Neuronal stem cell (in vitro differentiated cells): ENCODE measurements around the gene HDAC4.

Experiments used
- DNase-seq: peaks from one replicate; pipeline ENCODE4 v3.0.0-alpha.2; 2013; ENCODE audit warnings: low spot score
- H2AFZ ChIP-seq: one replicate; pipeline ENCODE4 v1.6.1; 2013; ENCODE audit warnings: mild to moderate bottlenecking, low read length, inconsistent platforms
- H2AK5ac ChIP-seq: 2 replicates; pipeline ENCODE4 v1.6.1; 2013; ENCODE audit warnings: low read depth, mild to moderate bottlenecking, inconsistent platforms, low read length, moderate library complexity, mixed read lengths
- H2BK120ac ChIP-seq: 2 replicates; pipeline ENCODE4 v1.6.1; 2013; ENCODE audit warnings: low read depth, mild to moderate bottlenecking, inconsistent platforms, low read length, moderate library complexity, mixed read lengths
- H2BK12ac ChIP-seq: one replicate; pipeline ENCODE4 v1.6.1; 2013; ENCODE audit warnings: low read length, inconsistent platforms
- H2BK15ac ChIP-seq: 2 replicates; pipeline ENCODE4 v1.6.1; 2013; ENCODE audit warnings: mild to moderate bottlenecking, low read length, inconsistent platforms, mixed read lengths
- H2BK5ac ChIP-seq: one replicate; pipeline ENCODE4 v1.6.1; 2013; ENCODE audit warnings: inconsistent platforms, mild to moderate bottlenecking, low read length, moderate library complexity
- H3K14ac ChIP-seq: one replicate; pipeline ENCODE4 v1.6.1; 2013; ENCODE audit warnings: low read length, inconsistent platforms
- H3K18ac ChIP-seq: 2 replicates; pipeline ENCODE4 v1.6.1; 2013; ENCODE audit warnings: low read length, inconsistent platforms
- H3K23ac ChIP-seq: 2 replicates; pipeline ENCODE4 v1.6.1; 2013; ENCODE audit warnings: low read depth, mild to moderate bottlenecking, mixed read lengths, low read length, inconsistent platforms; ENCODE audit not compliant: poor library complexity
- H3K27ac ChIP-seq: replicated peaks from 3 replicates; pipeline ENCODE4 v1.5.1; 2013; ENCODE audit warnings: low read length, inconsistent platforms
- H3K27me3 ChIP-seq, 3 experiments: 2 replicates each; pipeline ENCODE4 v1.6.1; 2013; ENCODE audit warnings: low read length in 3 of 3, mild to moderate bottlenecking in 2 of 3, inconsistent platforms in 1 of 3, low read depth in 1 of 3, mixed read lengths in 1 of 3, moderate library complexity in 1 of 3; ENCODE audit not compliant: control insufficient read depth in 3 of 3, insufficient read depth in 3 of 3
- H3K36me3 ChIP-seq, 2 donors: replicated peaks in 1 of 2; 2 replicates each; pipeline ENCODE4 v1.6.1; 2013; ENCODE audit warnings: low read length in 2 of 2; ENCODE audit not compliant: control insufficient read depth in 2 of 2, insufficient read depth in 2 of 2
- H3K4ac ChIP-seq: 2 replicates; pipeline ENCODE4 v1.6.1; 2013; ENCODE audit warnings: inconsistent platforms, mild to moderate bottlenecking, low read length, moderate library complexity
- H3K4me1 ChIP-seq, 2 donors: 1 replicate in 1 of 2; 2 replicates in 1 of 2; pipeline ENCODE4 v1.6.1; 2013; ENCODE audit warnings: low read length in 2 of 2, low read depth in 1 of 2; ENCODE audit not compliant: control insufficient read depth in 2 of 2, insufficient read depth in 1 of 2
- H3K4me2 ChIP-seq: one replicate; pipeline ENCODE4 v1.6.1; 2013; ENCODE audit warnings: mild to moderate bottlenecking, low read length, inconsistent platforms; ENCODE audit not compliant: insufficient read depth, poor library complexity, severe bottlenecking
- H3K4me3 ChIP-seq, 2 donors: 2 replicates each; pipeline ENCODE4 v1.5.1; 2013; ENCODE audit warnings: low read length in 2 of 2, mild to moderate bottlenecking in 2 of 2, inconsistent platforms in 1 of 2, moderate library complexity in 1 of 2
- H3K79me1 ChIP-seq: one replicate; pipeline ENCODE4 v1.6.1; 2013; ENCODE audit warnings: low read depth, mild to moderate bottlenecking, inconsistent platforms, low read length, moderate library complexity
- H3K9ac ChIP-seq: one replicate; pipeline ENCODE4 v1.6.1; 2013; ENCODE audit warnings: mild to moderate bottlenecking, low read depth, low read length, inconsistent platforms; ENCODE audit not compliant: poor library complexity
- H3K9me3 ChIP-seq, 2 donors: replicated peaks in 1 of 2; 2 replicates each; pipeline versions ENCODE3 to v1.6.1; 2013; ENCODE audit warnings: low read length in 2 of 2, mild to moderate bottlenecking in 2 of 2, inconsistent platforms in 1 of 2, low read depth in 1 of 2, mixed read lengths in 1 of 2, moderate library complexity in 1 of 2; ENCODE audit not compliant: control insufficient read depth in 2 of 2, insufficient read depth in 1 of 2
- H4K8ac ChIP-seq: one replicate; pipeline ENCODE4 v1.6.1; 2013; ENCODE audit warnings: low read depth, mild to moderate bottlenecking, inconsistent platforms, low read length, moderate library complexity
- H4K91ac ChIP-seq: one replicate; pipeline ENCODE4 v1.6.1; 2013; ENCODE audit warnings: low read length, low read depth, mild to moderate bottlenecking, inconsistent platforms; ENCODE audit not compliant: poor library complexity
- WGBS, 2 donors: extraction: QIAGEN DNeasy Blood & Tissue Kit; methylation state at CpG; one replicate each; pipeline ENCODE4 v1.1.7; 2013; ENCODE audit warnings: missing lambda C conversion rate in 2 of 2, mixed read lengths in 1 of 2; ENCODE audit not compliant: insufficient read length in 2 of 2, insufficient replicate concordance in 1 of 2; ENCODE audit errors: extremely low coverage in 2 of 2; 5-methylcytosine and 5-hydroxymethylcytosine counted together

The HDAC4 gene

GRCh38 chr2:239214725-239215124 lies 186.1 kb downstream of the HDAC4 start:
- H3K18ac ChIP-seq = no peak overlapping the region
- H2BK15ac ChIP-seq = no peak overlapping the region
- H4K8ac ChIP-seq = no peak overlapping the region
- no peak overlapping the region for H3K4me2 ChIP-seq
- DNase-seq = no peak
- no peaks in the 10 kb centered on the region for H3K27me3 ChIP-seq
- H2AK5ac ChIP-seq = no peak overlapping the region
- no peaks in the 10 kb centered on the region for H3K9me3 ChIP-seq
- H3K4me3 ChIP-seq = no peak overlapping the region
- H3K14ac ChIP-seq = no peak overlapping the region
- no peak overlapping the region for H3K4ac ChIP-seq
- no peak overlapping the region for H2BK12ac ChIP-seq
- H3K4me1 ChIP-seq = peaks cover 30 to 32% of the 10 kb centered on the region in 2 donors
- H2AFZ ChIP-seq = no peak overlapping the region
- H2BK5ac ChIP-seq = no peak overlapping the region
- H3K36me3 ChIP-seq = no peaks in the 10 kb centered on the region
- H4K91ac ChIP-seq = no peak overlapping the region
- H3K79me1 ChIP-seq = peaks cover 5% of the 10 kb centered on the region
- H3K23ac ChIP-seq = no peak overlapping the region
- no CpG with 5 or more reads among the region's 9 CpGs for WGBS, 2 donors
- no peak overlapping the region for H2BK120ac ChIP-seq
- H3K27ac ChIP-seq = no peak overlapping the region
- H3K9ac ChIP-seq = no peak overlapping the region

GRCh38 chr2:239213643-239214101 lies 187.1 kb downstream of the HDAC4 start:
- Histone ChIP-seq H4K91ac (no peak overlapping the region), H3K79me1 (peaks cover 7% of the 10 kb centered on the region), H3K18ac (peak overlapping the region; percentile 48), H3K36me3 (no peaks in the 10 kb centered on the region), H3K14ac (no peak overlapping the region), H2BK5ac (no peak overlapping the region), H2BK120ac (no peak overlapping the region), H3K23ac (no peak overlapping the region), H2AK5ac (no peak overlapping the region), H3K27me3 (no peaks in the 10 kb centered on the region), H3K9ac (no peak overlapping the region), H3K4ac (no peak overlapping the region), H3K4me1 (peaks cover 35 to 36% of the 10 kb centered on the region in 2 donors), H2BK12ac (no peak overlapping the region), H3K27ac (no peak overlapping the region), H4K8ac (peak overlapping the region; percentile 52), H3K9me3 (no peaks in the 10 kb centered on the region), H3K4me2 (no peak overlapping the region), H2BK15ac (no peak overlapping the region), H2AFZ (no peak overlapping the region), H3K4me3 (no peak overlapping the region)
- no peak for DNase-seq
- WGBS, 2 donors = no CpG with 5 or more reads among the region's 7 CpGs

DNA sequence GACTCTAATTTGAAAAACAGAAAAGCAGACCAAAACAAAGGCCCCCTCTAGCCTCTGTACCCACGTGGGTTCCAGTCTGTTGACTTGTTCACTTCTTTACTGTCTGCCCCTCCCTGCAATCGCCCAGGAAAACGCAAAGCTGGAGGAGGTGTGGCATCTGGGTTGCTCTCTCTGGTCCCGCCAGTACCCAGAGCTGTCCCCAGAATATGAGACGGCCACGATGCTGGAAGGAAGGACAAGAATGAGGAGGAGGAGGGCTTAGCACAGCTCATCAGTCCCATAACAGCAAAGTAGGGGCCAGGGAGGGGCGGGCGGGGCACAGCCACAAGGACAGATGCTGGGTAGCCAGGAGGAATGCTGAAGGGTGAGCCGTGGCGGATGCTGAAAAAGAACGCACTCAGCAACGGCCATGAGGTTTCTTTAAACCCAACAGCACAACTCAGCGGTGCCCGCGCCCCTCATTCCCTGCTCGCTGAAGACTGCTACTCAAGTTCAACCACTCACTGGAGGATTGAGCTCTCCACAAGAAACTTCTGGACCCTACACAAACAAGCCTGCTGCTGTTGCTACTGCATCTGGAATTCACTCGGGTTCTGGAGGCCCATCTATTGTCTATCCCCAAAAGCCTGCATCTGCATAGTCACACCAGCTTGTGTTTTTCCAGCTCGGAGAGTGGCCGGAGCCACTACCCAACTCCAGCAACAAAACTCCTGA lies 187.7 kb downstream of the HDAC4 start:
- H3K9ac ChIP-seq = no peak overlapping the region
- H2BK5ac ChIP-seq = no peak overlapping the region
- no peak overlapping the region for H3K18ac ChIP-seq
- no CpG with 5 or more reads among the region's 19 CpGs for WGBS, 2 donors
- no peak overlapping the region for H3K27ac ChIP-seq
- H2BK120ac ChIP-seq = no peak overlapping the region
- H2BK15ac ChIP-seq = no peak overlapping the region
- peaks cover 35 to 36% of the 10 kb centered on the region in 2 donors for H3K4me1 ChIP-seq
- H3K14ac ChIP-seq = no peak overlapping the region
- H3K4ac ChIP-seq = no peak overlapping the region
- no peak overlapping the region for H2AK5ac ChIP-seq
- H3K36me3 ChIP-seq = no peaks in the 10 kb centered on the region
- H4K91ac ChIP-seq = no peak overlapping the region
- no peak overlapping the region for H2AFZ ChIP-seq
- no peaks in the 10 kb centered on the region for H3K27me3 ChIP-seq
- H2BK12ac ChIP-seq = no peak overlapping the region
- no peak overlapping the region for H4K8ac ChIP-seq
- H3K23ac ChIP-seq = no peak overlapping the region
- H3K4me3 ChIP-seq = no peak overlapping the region
- no peak overlapping the region for H3K4me2 ChIP-seq
- no peak for DNase-seq
- peaks cover 7% of the 10 kb centered on the region for H3K79me1 ChIP-seq
- H3K9me3 ChIP-seq = no peaks in the 10 kb centered on the region

- H3K27ac ChIP-seq = peak overlapping the region; percentile 7
- no peak overlapping the region for H3K9ac ChIP-seq
- H3K9me3 ChIP-seq = no peaks in the 10 kb centered on the region
- H3K23ac ChIP-seq = peak overlapping the region; percentile 76
- H3K4me2 ChIP-seq = no peak overlapping the region
- no CpG with 5 or more reads among the region's 7 CpGs for WGBS, 2 donors
- no peak overlapping the region for H2BK120ac ChIP-seq
- no peak overlapping the region for H3K4me3 ChIP-seq
- H4K8ac ChIP-seq = no peak overlapping the region
- peak overlapping the region; percentile 14 for H2AK5ac ChIP-seq
- H4K91ac ChIP-seq = no peak overlapping the region
- H3K27me3 ChIP-seq = no peaks in the 10 kb centered on the region
- H3K4ac ChIP-seq = no peak overlapping the region
- no peak for DNase-seq
- H2AFZ ChIP-seq = no peak overlapping the region
- H2BK15ac ChIP-seq = no peak overlapping the region
- peak overlapping the region; percentile 14 for H3K14ac ChIP-seq
- H2BK12ac ChIP-seq = no peak overlapping the region
- H3K18ac ChIP-seq = peak overlapping the region; percentile 85
- peaks cover 7% of the 10 kb centered on the region for H3K79me1 ChIP-seq
- H2BK5ac ChIP-seq = no peak overlapping the region
- H3K4me1 ChIP-seq = peaks cover 35 to 36% of the 10 kb centered on the region in 2 donors
- no peaks in the 10 kb centered on the region for H3K36me3 ChIP-seq
These were observed 188.5 kb downstream of the HDAC4 start for GRCh38 chr2:239212121-239212928.
